Activated naive CD4-positive, alpha-beta T cell treated with anti-CD3 and anti-CD28 coated beads for 36 hours (primary cell): ENCODE results near the gene ADAMTS9. TPM values are rescaled to one million over a fixed set of nuclear protein-coding genes. Genes with fewer than 3 reads are reported as not detected.

Experiments used
- CTCF ChIA-PET: fragments of 350-600 bp; sonication (Branson Sonifier 250); formaldehyde crosslinking; loops from one replicate; lab custom pipeline; 2021; ENCODE audit warnings: antibody characterized with exemption; lab: Charles Lee
- DNase-seq: peaks from one replicate; pipeline ENCODE4 v3.0.0-alpha.2; 2020
- H3K27ac Mint-ChIP-seq: one replicate; pipeline ENCODE4 v1.8.0; 2021; ENCODE audit warnings: mild to moderate bottlenecking, mixed read lengths
- H3K27me3 Mint-ChIP-seq: one replicate; pipeline ENCODE4 v1.8.0; 2021; ENCODE audit warnings: low read depth, mixed read lengths
- H3K36me3 Mint-ChIP-seq: one replicate; pipeline ENCODE4 v1.8.0; 2021; ENCODE audit warnings: low read depth, mixed read lengths
- H3K4me1 Mint-ChIP-seq: one replicate; pipeline ENCODE4 v1.8.0; 2021; ENCODE audit warnings: low read depth, mixed read lengths
- H3K4me3 Mint-ChIP-seq: one replicate; pipeline ENCODE4 v1.8.0; 2021; ENCODE audit warnings: mild to moderate bottlenecking, moderate library complexity, mixed read lengths
- H3K9me3 Mint-ChIP-seq: one replicate; pipeline ENCODE4 v1.8.0; 2021; ENCODE audit warnings: mixed read lengths
- intact Hi-C: fragments of 100-400 bp; cut with micrococcal nuclease; formaldehyde crosslinking; loops from one replicate; pipeline ENCODE4 v1.15.1; 2023
- total RNA-seq, 2 experiments: library from RNA; stranded (reverse); gene quantifications; one replicate each; pipeline ENCODE4 v1.2.3, GENCODE V29; 2021

The ADAMTS9 gene, protein sequence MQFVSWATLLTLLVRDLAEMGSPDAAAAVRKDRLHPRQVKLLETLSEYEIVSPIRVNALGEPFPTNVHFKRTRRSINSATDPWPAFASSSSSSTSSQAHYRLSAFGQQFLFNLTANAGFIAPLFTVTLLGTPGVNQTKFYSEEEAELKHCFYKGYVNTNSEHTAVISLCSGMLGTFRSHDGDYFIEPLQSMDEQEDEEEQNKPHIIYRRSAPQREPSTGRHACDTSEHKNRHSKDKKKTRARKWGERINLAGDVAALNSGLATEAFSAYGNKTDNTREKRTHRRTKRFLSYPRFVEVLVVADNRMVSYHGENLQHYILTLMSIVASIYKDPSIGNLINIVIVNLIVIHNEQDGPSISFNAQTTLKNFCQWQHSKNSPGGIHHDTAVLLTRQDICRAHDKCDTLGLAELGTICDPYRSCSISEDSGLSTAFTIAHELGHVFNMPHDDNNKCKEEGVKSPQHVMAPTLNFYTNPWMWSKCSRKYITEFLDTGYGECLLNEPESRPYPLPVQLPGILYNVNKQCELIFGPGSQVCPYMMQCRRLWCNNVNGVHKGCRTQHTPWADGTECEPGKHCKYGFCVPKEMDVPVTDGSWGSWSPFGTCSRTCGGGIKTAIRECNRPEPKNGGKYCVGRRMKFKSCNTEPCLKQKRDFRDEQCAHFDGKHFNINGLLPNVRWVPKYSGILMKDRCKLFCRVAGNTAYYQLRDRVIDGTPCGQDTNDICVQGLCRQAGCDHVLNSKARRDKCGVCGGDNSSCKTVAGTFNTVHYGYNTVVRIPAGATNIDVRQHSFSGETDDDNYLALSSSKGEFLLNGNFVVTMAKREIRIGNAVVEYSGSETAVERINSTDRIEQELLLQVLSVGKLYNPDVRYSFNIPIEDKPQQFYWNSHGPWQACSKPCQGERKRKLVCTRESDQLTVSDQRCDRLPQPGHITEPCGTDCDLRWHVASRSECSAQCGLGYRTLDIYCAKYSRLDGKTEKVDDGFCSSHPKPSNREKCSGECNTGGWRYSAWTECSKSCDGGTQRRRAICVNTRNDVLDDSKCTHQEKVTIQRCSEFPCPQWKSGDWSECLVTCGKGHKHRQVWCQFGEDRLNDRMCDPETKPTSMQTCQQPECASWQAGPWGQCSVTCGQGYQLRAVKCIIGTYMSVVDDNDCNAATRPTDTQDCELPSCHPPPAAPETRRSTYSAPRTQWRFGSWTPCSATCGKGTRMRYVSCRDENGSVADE (N-terminal part only)
- not detected for total RNA-seq

DNA sequence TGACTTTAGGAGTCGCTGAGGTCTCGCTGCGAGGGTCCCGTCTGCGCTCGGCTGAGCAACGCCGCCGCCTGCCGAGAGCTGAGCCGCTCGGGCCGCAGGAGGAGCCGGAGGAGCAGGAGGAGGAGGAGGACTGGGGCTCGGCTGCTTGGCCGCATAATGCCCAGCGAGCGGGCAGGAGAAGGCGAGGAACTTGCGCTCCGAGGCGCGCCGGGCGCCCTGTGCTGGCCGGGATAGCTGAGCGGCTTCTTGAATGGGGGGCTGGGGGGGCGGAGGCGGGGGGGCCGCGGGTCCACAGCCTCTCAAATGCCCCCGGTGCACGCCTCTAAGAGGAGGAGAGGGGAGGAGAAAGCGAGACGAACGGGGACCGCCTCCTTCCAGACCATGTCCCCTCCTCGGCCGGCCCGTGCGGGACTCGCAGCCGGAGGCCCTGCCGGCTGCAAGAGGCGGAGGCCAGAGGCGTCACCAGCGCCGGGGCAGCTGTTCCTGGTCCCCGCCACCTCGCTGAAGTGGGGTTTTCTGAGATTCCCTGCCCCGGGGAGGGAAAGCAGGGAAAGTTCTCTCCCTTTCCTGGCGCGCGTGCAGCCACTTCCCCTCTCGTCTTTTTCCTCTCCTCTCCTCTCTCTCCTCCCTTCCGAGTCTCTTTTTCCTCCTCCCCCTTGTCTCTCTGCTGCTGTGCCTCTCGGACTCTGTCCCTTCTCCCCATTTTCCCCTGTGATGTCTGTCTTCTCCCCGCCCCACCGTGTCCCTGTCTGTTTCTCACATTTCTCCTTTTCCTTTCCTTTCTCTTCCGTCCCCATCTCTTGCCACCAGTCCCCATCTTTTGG lies at the start of gene ADAMTS9:
Gene ADAMTS9, minus strand, starts transcription at position 220 of the 824 bp plus-strand sequence. CDS start 343 bp downstream, outside the sequence.
- Mint-ChIP-seq H3K27ac (no peak within 1 kb of the TSS), H3K9me3 (no peaks in the 10 kb centered on the region), H3K27me3 (peaks cover 58% of the 10 kb centered on the region), H3K36me3 (no peaks in the 10 kb centered on the region), H3K4me3 (no peak within 1 kb of the TSS), H3K4me1 (peaks cover 15% of the 10 kb centered on the region)
- DNase-seq = no peak
- CTCF ChIA-PET = no interaction called here
- intact Hi-C loops = no loop called here

DNA sequence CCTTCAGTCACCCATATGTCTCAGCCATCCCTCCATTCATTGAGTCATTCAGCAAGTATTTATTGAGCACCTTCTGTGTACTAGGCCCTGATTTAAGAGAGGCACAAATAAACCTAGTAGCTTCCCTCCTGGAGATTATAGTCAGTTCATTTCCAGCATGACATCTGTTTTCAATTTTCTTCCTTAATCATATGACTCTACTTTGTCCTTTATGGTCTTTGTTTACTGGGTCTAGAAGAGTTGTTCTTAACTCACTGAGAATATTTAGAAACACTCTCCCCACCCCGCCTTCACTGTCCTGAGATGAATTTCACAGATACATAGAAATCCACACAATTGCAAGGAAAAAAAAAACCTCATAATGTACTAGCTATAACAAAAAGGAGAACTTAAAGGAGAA lies 44.8 kb upstream of the ADAMTS9 start:
- intact Hi-C loops = no loop called here
- H3K4me3 Mint-ChIP-seq = no peak overlapping the region

GRCh38 chr3:64730681-64731080 lies 42.9 kb upstream of the ADAMTS9 start:
- DNase-seq = no peak
- no peak overlapping the region for H3K4me3 Mint-ChIP-seq
- no peaks in the 10 kb centered on the region for H3K27me3 Mint-ChIP-seq
- intact Hi-C loops = no loop called here
- H3K36me3 Mint-ChIP-seq = no peaks in the 10 kb centered on the region
- H3K4me1 Mint-ChIP-seq = no peaks in the 10 kb centered on the region
- CTCF ChIA-PET = no interaction called here
- H3K9me3 Mint-ChIP-seq = peaks cover 10% of the 10 kb centered on the region
- H3K27ac Mint-ChIP-seq = no peak overlapping the region

More for the DNA sequence above, 44.8 kb upstream of the ADAMTS9 start:
- no peak for DNase-seq
- peaks cover 10% of the 10 kb centered on the region for H3K9me3 Mint-ChIP-seq
- no peaks in the 10 kb centered on the region for H3K4me1 Mint-ChIP-seq
- CTCF ChIA-PET = no interaction called here
- H3K36me3 Mint-ChIP-seq = no peaks in the 10 kb centered on the region
- H3K27ac Mint-ChIP-seq = no peak overlapping the region
- no peaks in the 10 kb centered on the region for H3K27me3 Mint-ChIP-seq

DNA sequence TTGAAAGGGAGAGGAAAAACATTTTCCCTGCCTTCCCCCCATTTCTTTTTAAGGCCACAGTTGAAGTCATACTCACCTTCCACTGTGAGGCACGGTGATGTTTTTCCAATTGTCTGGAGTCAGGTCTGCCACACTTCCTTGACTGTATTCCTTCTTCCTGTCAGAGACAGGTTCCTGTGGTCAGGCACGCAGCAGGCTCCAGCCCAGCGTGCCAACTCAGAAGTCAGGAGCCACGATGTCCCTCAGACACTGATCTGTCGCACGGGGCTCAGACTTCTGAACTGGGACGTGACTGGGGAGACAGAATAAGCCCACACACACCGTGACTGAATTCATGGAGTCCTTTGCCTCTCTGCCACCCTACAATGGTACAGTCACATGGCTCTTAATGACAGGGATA lies 41.2 kb upstream of the ADAMTS9 start:
- intact Hi-C loops = no loop called here
- no peak overlapping the region for H3K4me3 Mint-ChIP-seq
- no peaks in the 10 kb centered on the region for H3K36me3 Mint-ChIP-seq
- H3K4me1 Mint-ChIP-seq = no peaks in the 10 kb centered on the region
- no peak overlapping the region for H3K27ac Mint-ChIP-seq
- CTCF ChIA-PET = no interaction called here
- peaks cover 8% of the 10 kb centered on the region for H3K9me3 Mint-ChIP-seq
- DNase-seq = no peak
- H3K27me3 Mint-ChIP-seq = no peaks in the 10 kb centered on the region

- no peak overlapping the region for H3K4me3 Mint-ChIP-seq
- H3K27me3 Mint-ChIP-seq = no peaks in the 10 kb centered on the region
- no peak for DNase-seq
- CTCF ChIA-PET = no interaction called here
- no peaks in the 10 kb centered on the region for H3K36me3 Mint-ChIP-seq
- H3K27ac Mint-ChIP-seq = no peak overlapping the region
- intact Hi-C loops = no loop called here
- no peaks in the 10 kb centered on the region for H3K4me1 Mint-ChIP-seq
- H3K9me3 Mint-ChIP-seq = peaks cover 8% of the 10 kb centered on the region
These were observed 40.6 kb upstream of the ADAMTS9 start for GRCh38 chr3:64728428-64728827.

DNA sequence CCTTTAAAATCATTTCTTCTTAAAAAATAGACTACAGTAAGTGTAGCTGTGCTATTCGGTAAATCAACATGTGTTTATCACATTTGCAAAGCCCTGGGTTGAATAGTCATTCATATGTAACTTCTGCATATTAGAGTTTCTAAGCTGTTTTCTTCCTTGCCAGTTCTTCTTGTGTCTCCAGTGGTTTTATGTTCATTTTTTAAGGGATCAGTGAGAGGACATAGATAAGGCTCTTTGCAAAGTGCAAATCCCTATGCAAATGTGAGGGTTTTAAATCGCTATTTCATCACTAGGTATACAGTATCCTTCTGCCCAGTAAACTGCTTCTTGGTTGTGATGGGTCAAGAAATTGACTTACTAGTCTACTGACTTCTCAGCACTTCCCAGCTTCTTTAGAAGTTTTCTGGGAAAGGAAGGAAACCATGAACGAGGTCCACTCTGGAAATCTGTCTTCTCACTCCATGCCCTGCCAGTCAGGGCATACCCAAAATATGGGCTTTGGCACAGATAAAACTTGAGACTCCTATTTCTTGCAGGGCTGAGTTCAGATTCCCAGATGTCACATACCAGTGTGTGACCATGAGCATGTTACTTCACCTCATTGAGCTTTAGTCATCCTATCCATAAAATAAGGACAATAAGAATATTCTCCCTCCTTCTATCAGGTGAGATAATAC lies 38.8 kb upstream of the ADAMTS9 start:
- DNase-seq = no peak
- CTCF ChIA-PET = interaction anchor here (0.8 kb wide), 1 partner anchor 153 kb away, joined by 3 read pairs; no protein-coding TSS in a partner anchor
- no peak overlapping the region for H3K4me3 Mint-ChIP-seq
- no peaks in the 10 kb centered on the region for H3K36me3 Mint-ChIP-seq
- no peaks in the 10 kb centered on the region for H3K27me3 Mint-ChIP-seq
- no peak overlapping the region for H3K27ac Mint-ChIP-seq
- H3K9me3 Mint-ChIP-seq = no peaks in the 10 kb centered on the region
- intact Hi-C loops = no loop called here
- H3K4me1 Mint-ChIP-seq = no peaks in the 10 kb centered on the region

- no peaks in the 10 kb centered on the region for H3K36me3 Mint-ChIP-seq
- H3K4me3 Mint-ChIP-seq = no peak overlapping the region
- H3K9me3 Mint-ChIP-seq = no peaks in the 10 kb centered on the region
- intact Hi-C loops = no loop called here
- no peaks in the 10 kb centered on the region for H3K27me3 Mint-ChIP-seq
- no peak overlapping the region for H3K27ac Mint-ChIP-seq
- no peaks in the 10 kb centered on the region for H3K4me1 Mint-ChIP-seq
- CTCF ChIA-PET = no interaction called here
- no peak for DNase-seq
These were observed 31.2 kb upstream of the ADAMTS9 start for GRCh38 chr3:64718976-64719375.

- Mint-ChIP-seq H3K4me3 (no peak overlapping the region), H3K36me3 (no peaks in the 10 kb centered on the region), H3K9me3 (no peaks in the 10 kb centered on the region), H3K4me1 (no peaks in the 10 kb centered on the region), H3K27me3 (no peaks in the 10 kb centered on the region), H3K27ac (no peak overlapping the region)
- intact Hi-C loops = no loop called here
- CTCF ChIA-PET = no interaction called here
- no peak for DNase-seq
These were observed 30.2 kb upstream of the ADAMTS9 start for GRCh38 chr3:64717872-64718613.

- Mint-ChIP-seq H3K9me3 (no peaks in the 10 kb centered on the region), H3K36me3 (no peaks in the 10 kb centered on the region), H3K27me3 (no peaks in the 10 kb centered on the region), H3K4me1 (no peaks in the 10 kb centered on the region), H3K4me3 (no peak overlapping the region), H3K27ac (no peak overlapping the region)
- no peak for DNase-seq
- intact Hi-C loops = no loop called here
- CTCF ChIA-PET = no interaction called here
These were observed 29.6 kb upstream of the ADAMTS9 start for GRCh38 chr3:64717411-64717810.

DNA sequence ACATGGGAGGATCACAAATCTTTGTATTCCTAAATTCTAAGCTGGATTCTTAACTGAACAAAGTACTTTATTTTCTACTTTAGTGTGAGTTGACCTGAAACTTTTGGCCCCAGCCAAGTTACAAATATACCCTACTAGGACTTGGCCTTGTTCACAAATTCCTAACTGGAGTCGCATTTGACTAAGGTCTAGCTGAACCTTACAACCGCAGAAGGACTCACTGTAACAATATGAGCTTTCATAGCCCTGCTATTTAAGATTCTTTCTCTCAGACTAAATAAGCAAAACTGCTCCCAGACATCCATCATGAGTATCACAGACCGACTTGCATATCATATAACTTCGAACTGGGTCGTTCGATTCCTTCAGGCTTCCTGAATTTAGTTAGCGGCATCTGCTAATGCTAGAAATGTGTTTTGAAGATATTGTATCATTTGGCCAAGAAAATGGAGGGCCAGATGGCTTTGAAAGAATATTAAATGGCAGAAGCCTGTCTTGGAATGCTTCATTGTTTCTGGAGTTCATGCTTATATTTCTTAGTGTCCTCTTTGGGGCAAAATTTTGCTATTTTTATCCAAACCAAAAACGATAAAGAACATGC lies 28.4 kb upstream of the ADAMTS9 start:
- intact Hi-C loops = no loop called here
- Mint-ChIP-seq H3K4me1 (no peaks in the 10 kb centered on the region), H3K9me3 (no peaks in the 10 kb centered on the region), H3K36me3 (no peaks in the 10 kb centered on the region), H3K27me3 (no peaks in the 10 kb centered on the region), H3K4me3 (no peak overlapping the region), H3K27ac (no peak overlapping the region)
- no peak for DNase-seq
- CTCF ChIA-PET = no interaction called here
